GM03348 (cell line): ENCODE data around the gene PLXNB1.

Experiments used
- DNase-seq: peaks from one replicate; pipeline ENCODE4 v3.0.0; 2012; ENCODE audit warnings: low spot score

Gene PLXNB1

DNA sequence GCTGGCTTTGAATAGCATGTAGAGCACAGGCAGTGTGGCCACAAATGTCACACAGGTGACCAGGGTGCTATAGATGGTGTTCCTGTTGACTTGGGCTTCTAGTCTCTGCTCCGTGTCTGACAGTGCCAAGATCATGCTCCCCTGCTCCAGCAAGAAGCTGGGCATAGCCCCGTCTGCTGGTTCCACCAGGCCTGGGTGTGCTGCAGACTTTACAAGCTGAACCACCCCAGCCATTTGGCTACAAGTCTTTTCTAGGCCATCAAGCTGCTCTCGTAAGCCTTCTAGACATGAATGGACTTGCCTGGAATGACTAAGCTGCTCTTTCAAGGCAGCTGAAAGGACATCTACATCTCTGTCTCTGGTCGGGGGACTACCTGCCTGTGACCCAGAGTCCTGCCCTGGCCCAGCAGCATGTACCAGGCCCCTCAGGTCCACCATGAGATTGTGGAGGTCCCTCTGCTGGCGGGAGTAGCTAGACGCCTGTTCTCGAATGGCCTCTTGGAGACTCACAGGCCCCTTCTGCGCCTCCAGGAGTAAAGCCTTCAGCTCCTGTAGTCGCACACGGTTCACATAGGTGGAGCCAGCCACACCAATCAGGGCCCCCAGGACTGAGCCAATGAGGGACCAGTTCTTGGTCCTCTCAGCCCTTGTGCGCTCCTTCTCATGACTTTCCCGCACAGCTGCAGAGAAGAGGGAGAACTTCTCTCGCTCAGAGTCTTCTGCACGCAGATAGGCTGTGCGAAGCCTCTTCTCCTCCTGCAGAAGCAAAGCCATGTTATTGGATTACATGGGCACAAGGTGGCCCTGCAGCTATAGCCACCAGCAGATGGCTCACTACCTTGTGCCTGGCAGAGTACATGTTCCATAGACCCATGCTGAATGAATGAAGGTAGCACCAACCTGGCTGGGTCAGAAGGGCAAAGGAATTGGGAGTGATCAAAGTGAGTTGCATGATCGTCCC is 2.8 kb upstream of the PLXNB1 start:
- no peak for DNase-seq

DNA sequence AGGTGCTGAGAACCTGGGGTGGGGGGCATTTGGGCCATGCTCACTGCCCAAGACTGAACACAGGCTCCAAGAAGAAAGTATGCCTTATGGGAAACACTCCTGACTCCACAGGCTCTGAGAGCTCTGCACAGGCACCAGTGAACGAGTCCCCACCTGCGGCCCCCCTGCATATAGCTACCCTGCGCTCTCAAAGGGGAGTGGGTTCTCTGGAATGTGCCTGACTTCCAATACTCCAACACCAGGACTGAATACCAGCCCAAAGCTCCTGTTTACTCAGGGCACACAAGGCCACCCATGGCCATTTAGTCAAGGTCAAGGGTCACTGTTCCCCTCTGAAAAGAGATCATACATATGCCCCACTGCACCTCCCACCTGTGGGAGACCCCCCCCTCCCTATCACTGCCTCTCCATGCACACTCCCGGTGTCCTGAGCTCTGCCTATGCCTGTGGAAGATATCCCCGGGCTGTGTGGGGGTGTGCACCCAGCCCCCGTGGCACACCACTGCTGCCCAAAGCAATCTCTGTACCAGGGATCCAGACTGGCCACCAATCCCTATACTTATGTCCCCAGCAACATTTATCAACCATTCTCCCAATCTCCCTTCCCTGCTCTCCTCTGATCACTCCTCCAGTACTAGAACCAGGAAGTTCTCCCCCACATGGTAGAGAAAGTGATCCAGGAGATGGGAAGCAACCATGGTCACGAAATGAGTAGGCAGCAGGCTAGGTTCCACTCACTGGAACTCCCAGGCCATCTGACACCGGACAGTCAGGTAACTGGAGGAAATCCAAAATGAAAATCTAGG is 1.5 kb upstream of the PLXNB1 start:
- no peak for DNase-seq

DNA sequence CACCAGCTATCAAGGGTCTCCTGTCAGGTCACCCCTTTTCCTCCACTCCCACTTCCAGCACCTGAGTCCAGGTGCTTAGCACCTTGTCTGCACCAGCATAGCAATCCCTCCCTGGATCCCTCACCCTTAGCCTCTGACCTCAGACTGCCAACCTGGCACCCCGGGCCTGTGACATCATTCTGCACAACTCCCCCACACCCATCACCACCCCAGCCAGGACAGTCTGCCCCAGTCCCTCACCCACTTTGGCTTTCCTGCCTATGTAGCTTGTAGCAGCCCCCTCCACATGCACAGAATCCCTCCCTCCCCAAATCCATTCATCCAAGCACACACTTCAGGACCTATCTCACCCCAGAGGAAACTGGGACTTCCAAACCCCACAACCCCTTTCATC is 819 bp upstream of the PLXNB1 start:
- no peak for DNase-seq

DNA sequence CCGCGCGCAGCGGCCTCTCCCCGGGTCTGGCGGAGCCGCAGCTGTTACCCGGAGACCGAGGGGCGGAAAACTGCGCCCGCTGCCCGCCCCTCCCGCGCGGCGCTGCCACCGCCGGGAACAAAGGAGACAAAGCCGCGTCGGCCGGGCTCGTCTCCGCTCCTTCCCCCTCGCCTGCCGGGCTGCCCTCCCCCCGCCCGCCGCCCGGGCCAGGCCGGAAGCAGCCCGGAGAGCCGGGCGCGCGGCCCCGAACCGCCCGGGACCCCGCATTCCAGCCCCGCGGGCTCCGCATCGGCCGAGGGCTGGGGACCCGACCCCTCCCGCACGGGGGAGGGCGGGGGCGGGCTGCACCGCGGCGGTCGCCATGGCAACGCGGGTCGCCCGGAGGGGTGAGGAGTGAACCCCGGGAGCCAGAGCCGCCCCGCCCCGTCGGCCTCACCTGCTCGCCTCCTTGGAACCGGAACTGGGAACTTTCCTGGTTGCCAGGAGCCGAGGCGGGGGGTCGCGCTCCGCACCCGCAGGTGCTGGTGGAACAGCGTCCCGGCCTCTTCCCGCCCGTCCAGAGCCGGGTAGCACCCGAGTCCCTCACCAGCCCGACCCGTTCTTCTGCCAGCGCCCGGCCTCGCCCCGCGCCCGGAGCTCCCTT is 448 bp downstream of the PLXNB1 start:
- peak; percentile 89 for DNase-seq

DNA sequence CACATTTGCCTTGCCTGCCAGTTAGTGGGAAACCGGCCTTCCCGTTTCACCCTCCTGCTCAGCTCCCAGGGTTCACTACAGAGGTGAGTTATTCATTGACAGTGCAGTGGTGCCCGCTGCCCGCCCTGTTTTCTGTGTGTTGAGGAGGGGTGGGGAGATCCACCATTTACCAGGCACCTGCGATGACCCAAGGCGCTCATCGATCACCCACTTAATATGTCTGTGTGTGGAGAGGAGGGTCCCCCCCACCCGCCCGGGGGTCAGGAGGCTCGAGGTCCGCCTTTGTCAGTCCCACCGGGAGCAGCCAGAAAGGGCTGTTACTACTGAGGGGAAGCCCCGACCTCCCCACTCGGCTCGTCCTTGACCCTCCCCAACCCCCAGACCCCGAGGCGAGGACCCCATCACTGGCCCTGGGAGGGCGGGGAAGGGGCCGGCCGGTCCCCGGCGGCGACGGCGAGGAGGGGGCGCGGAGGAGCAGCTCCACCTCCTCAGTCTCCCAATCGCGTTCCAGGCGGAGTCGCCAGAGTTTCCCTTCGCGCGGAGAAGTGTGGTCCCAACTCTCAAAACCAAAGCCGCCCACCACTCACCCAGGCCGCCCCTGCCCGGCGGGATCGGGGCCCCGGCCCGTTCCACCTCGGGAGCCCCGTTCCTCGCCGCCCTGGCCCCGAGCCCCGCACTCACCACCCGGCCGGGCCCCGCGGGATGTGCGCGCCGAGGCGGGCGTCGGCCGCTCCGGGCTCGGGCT is 1.1 kb downstream of the PLXNB1 start:
- DNase-seq = peak; percentile 60

DNA sequence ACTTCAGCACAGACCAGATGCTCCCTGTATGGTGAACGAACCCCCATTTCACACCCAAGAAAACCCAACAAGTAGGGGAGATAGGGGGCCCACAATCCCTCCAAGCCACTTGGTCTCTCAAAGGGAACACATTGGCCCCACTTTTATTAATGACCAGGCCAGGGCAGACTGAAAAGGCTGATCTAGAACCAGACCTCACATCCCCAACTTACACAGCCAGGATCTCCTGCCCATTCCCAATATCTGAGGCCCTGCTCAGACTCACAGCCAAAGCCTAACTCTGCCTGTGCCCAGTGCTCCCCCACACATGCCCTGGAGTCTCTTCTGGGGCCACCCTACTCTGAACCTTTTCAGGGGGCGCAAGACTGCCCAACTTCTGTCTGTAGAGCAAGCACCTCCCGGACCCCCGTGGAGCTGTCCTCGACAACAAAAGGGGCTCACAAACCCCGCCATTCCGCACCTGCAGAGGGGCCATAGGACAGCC is 1.8 kb downstream of the PLXNB1 start:
- no peak for DNase-seq

DNA sequence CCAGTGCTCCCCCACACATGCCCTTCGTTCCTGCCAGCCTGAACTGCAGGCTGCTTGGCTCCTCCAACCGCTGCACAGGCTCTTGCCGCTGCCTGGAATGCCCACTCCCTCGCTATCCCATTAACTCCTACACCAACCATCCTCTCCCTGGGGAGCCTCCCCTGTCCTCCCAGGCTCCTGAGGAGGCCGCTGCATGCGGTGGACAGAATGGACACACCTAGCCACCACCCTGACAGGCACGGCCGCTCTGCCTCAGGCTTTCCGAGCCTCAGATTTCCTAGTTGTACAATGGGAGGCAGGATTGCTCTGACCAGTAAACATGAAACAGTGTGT is 2.3 kb downstream of the PLXNB1 start:
- DNase-seq = no peak

DNA sequence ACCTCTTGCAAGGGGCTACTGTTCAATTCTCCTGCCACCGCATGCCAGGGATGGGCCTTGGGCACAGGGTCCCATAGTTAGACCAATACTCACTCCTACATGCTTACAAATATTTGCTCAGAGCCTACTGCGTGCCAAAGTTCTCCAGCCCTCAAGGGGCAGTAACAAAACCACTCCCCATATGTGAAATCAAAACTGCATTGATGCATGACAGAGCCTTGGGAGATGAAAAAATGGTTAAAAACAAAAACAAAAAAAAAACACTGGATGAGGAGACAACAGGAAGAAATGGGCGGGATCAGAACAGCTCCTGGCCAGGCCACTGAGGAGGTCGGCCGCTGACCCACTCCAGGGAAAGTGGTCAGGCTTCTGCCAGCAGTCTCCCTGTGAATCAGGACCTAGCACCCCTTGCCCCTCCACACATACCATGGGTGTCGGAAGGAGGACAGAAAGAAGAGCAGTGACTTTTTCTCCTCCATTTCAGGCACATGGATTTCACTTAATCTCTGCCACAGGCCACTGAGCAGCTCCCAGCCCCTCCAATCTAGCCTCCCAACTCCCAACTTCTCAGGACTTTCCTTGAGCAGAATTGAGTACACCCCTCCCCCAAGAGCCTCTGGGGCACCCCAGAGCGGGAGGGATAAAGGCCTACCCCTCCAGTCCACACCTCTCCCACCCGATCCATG is 2.8 kb downstream of the PLXNB1 start:
- no peak for DNase-seq

DNA sequence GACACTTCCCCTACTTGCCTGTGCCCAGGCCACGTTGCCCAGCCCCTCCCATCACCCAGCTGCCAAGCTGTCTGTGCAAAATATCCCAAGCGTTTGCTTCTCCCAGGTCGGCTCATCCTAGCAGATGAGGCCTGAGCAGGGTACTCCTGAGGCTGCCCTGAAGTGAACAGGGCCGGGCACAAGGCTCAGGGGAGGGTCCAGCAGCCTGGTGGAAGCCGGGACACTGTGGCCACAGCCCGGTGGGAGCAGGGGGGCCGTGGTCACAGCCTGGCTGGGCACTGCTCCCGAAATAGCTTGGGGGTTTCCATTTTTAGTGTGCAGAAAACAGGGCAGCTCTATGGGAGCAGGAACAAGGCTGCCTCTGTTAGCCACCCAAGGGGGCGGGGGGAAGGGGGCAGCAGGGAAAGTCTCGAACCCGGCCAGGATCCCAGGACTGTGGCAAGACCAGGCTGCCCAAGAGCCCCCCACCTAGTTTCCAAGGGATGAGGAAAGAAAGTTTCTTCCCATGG is 3.4 kb downstream of the PLXNB1 start:
- no peak for DNase-seq

DNA sequence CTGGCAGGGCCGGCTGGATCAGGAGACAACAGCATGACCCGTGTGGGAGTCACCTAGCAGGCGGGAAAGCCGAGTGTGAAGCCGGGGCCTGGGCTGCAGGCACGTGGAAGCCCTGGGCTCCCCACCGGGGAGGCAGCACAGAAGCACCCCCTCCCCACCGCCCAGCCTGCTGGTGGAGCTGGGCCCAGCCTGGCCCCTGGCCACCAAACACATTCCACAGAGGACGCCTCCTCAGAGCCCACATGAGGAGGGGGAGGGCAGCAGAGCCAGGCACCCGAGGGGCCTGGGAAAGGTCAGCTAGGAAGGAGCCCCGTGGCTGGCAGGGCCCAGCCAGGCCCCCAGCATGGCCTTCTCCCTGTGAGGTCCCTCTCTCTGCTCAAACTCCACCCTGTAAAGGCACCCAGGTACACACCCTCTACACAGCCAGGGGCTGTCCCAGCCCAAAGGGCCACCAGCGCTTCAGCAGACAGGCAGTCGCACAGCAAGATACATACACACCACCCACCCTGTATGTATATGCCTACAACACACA is 4.5 kb downstream of the PLXNB1 start:
- no peak for DNase-seq

DNA sequence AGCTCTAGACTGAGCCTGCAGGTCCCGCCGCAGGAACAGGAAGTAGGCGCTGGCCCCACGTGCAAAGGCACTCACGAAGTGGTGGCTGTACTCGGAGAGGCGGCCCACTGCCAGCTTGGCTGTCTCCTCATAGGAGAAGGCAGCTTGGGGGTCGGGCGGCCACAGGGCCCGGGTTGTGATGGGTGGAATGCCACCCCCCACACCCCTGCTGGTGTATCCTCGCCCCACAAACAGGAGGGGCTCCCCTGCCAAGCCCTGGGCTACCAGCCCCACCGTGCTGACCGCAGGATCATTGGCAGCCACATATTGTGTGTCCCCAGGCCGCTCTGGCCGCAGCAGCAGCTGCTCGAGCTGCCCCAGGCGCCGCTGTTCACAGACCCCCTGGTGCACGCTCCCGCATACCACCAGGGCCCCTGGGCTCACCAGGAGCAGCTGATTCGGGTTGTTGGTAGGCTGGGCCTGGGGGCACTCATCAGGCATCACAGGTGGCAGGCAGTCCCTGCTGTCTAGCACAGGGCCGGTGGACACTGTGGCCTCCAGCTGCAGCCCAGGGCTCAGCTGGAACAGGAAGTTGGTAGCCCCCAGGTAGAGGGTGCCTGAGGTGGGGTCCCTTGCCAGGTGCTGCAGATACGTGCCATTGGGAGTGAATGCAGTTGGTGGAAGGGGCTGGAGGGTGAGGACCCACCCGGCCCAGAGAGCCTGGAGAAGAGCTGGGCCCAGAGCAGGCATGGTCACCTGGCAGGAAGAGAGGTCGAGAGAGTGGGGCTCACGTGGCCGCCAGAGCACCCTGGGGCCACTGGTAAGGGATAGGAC is 5.8 kb downstream of the PLXNB1 start:
- no peak for DNase-seq

DNA sequence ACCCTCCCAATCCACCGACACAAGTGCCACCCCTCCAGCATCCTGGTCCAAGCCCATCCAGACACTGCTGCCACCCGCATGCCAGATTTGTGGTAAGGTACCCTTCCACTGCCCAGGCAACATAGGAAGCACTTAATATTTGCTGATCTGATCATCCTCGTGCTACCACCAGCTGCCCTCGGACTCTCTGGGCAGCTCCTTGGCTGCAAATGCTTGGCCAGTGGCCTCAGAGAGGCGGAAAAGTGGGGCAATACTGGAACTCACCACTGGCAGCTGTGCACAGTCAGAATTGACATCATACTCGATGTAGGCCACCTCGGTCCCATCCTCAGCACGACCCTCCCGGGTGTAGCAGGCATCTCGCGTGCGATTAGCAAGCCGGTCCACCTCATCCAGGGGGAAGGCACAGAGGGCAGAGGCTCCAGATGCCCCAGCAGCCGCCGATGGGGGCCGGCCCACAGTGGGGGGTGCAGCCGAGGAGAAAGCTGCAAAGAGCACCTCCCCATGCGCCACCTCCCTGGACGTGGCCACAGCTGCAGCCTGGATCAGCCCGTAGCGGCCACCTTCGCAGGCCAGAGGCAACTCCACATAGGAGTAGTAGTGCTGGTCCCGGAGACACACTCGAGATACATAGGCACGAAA is 6.5 kb downstream of the PLXNB1 start:
- no peak for DNase-seq

DNA sequence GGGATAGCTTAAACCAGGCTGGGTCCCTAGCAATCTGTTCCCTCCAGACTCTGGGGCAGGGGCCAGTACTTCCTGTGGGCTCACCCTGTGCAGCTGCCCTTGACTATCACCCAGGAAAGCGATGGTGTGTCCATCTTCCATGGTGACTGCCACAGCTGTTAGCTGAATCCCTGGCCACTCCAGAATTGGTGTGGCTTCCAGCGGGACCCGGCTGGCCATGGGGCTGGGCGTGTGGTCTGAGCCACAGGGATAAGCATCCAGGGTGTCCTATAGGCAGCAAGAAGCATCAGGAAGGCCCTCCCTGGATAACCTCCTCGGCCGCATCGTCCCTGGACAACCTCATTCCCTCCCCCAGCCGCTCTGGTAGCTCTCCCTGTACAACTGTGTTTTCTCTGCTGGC is 7.2 kb downstream of the PLXNB1 start:
- DNase-seq = no peak

DNA sequence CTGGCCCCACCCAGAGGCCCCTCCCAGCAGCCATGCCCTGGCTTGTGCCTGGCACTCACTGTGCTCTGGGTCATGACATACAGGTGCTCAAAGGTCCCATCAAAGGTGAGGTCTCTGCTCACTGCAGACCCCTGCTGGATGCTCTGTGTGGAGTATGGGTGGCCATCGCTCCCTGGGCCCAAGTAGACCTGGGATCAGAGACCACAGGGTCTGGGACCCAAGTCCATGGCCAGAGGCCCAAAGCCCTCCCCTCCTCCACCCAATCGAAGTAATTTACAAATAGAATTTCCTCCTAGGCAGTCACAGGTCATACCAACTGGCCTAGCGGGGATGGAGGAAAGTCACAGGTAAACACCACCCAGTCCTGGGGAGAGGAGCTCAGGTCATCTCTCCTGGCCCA is 7.6 kb downstream of the PLXNB1 start:
- DNase-seq = no peak

DNA sequence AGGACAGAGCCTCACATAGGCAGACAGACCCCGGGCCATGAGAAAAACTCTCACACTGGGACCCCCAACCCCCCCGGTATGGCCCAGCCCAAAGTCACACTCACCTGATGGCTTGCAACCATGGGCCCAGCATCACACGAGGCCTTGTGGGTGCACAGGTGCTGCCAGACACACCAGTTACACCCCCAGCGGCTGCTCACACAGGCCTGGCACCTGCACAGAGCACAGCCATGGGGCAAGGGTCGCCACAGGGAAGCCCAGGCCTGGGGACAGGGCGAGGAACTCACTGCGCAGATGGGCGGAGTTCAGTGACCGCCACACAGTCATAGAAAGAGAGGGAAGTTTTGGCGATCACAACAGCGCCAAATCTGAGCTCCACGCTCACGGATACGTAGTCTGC is 9.3 kb downstream of the PLXNB1 start:
- no peak for DNase-seq

DNA sequence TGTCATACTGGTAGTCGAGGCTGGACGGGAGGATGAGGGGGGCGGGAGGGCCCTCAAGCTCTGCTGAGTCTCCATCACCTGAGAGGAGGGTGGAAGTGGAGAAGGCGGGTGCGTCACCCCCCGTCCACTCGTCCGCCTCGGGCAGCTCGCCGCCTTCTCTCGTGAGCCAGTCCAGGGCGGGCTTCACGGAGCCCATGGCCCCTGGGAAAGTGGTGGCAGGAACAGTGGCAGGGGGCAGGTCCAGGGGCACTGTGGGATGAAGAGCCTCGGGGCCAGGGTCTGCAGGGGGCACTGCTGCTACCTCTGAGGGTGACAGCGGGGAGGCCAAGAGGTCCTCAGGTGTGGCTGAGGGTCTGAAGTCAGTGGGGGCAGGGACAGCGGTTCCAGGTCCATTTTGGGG is 10.3 kb downstream of the PLXNB1 start:
- no peak for DNase-seq

DNA sequence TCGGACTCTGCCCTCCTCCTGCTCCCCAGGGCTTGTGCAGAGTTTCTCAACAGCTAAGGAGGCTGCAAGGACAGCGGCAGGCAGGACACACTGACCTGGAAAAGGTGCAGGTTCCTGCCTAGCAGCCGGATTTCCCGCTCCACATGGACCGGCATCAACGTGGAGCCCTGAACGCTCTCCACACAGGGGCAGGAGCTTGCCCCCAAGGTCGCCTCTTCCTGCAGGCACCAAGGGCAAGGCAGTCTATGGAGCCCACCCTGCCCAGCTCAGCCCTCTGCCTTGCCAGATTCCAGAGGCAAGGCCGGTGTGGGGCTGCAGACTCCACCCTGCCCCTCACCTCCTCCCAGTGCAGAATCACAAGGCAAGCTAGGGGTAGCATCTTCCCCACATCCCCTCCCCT is 10.7 kb downstream of the PLXNB1 start:
- no peak for DNase-seq

DNA sequence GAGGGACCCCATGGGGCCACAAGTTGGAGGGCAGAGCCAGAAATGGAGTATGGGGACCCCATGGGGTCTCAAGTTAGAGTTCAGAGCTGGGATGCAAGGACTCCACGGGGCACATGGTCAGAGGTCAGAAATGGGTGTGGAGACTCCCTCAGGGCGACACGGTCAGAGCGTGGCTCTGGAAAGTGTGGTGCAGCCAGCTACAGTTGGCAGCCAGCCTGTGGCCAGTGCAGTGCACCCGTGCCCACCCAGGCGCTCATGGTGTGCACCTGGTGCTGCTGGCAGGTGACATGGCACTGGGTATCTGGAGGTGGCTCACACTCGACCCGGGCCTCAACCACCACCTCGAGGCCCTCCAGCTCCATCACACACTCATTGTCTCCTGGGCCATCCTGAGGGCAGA is 11.2 kb downstream of the PLXNB1 start:
- DNase-seq = no peak

DNA sequence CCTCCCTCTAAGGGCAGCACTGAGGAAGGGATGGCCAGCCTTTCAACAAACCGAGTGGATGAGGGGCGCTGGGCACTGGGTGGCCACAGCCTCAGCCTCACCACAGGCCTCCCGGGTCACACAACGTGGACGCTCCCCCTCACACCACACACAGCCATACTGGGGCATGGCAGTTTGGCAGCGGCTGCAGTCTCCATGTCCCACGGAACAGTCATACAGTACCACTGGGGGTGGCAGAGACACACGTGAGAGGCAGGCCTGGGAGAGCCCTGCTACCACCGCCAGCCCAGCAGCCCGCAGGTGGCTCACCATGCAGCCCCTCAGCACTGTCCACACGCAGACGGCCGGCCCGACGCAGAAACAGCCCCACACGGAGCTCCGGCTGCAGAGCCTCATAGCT is 11.7 kb downstream of the PLXNB1 start:
- no peak for DNase-seq
